Measurements from ENCODE around the gene OLA1.

The OLA1 gene

GRCh38 chr2:174035117-174035635, 213.2 kb downstream of the OLA1 start:
- TF ChIP-seq CTCF (IDR thresholded peaks at IDR 0.05; ENCODE audit: borderline replicate concordance, insufficient read depth, low read depth, low read length) = no peak
- no peak overlapping the region for H3K4me3 ChIP-seq (ENCODE audit: low read depth, low read length)

GRCh38 chr2:174033163-174033550, 215.2 kb downstream of the OLA1 start:
- no peak overlapping the region for H3K4me3 ChIP-seq (ENCODE audit: low read depth, low read length)
- no peak for TF ChIP-seq CTCF (IDR thresholded peaks at IDR 0.05; ENCODE audit: borderline replicate concordance, insufficient read depth, low read depth, low read length)

- no peak for TF ChIP-seq CTCF (IDR thresholded peaks at IDR 0.05; ENCODE audit: borderline replicate concordance, insufficient read depth, low read depth, low read length)
- H3K4me3 ChIP-seq (ENCODE audit: low read depth, low read length) = no peak overlapping the region
Observed at GRCh38 chr2:174031226-174031625, 217.1 kb downstream of the OLA1 start.

- H3K4me3 ChIP-seq (ENCODE audit: low read depth, low read length) = no peak overlapping the region
- TF ChIP-seq CTCF (IDR thresholded peaks at IDR 0.05; ENCODE audit: borderline replicate concordance, insufficient read depth, low read depth, low read length) = no peak
Observed at GRCh38 chr2:174028935-174029334, 219.4 kb downstream of the OLA1 start.

GRCh38 chr2:174027956-174028355, 220.4 kb downstream of the OLA1 start:
- no peak overlapping the region for H3K4me3 ChIP-seq (ENCODE audit: low read depth, low read length)
- no peak for TF ChIP-seq CTCF (IDR thresholded peaks at IDR 0.05; ENCODE audit: borderline replicate concordance, insufficient read depth, low read depth, low read length)

GRCh38 chr2:174026122-174026845, 222.0 kb downstream of the OLA1 start:
- no peak overlapping the region for H3K4me3 ChIP-seq (ENCODE audit: low read depth, low read length)
- TF ChIP-seq CTCF (IDR thresholded peaks at IDR 0.05; ENCODE audit: borderline replicate concordance, insufficient read depth, low read depth, low read length) = no peak
